Lower leg skin (tissue), 3 donors: ENCODE measurements around the gene HRCT1.

Source experiments
- POLR2A ChIP-seq, 2 donors: fragments of 450-650 bp; IDR thresholded peaks; one replicate each; pipeline ENCODE4 v1.6.1; 2016 to 2017; ENCODE audit warnings: antibody characterized with exemption in 2 of 2, mild to moderate bottlenecking in 1 of 2, moderate library complexity in 1 of 2
- TF ChIP-seq, protein P1 (sequence below), 3 donors: fragments of 450-650 bp; IDR thresholded peaks; one replicate each; pipeline ENCODE4 v1.5.1; 2016; ENCODE audit warnings: antibody characterized with exemption in 3 of 3, mild to moderate bottlenecking in 3 of 3, moderate library complexity in 2 of 3

DNA sequence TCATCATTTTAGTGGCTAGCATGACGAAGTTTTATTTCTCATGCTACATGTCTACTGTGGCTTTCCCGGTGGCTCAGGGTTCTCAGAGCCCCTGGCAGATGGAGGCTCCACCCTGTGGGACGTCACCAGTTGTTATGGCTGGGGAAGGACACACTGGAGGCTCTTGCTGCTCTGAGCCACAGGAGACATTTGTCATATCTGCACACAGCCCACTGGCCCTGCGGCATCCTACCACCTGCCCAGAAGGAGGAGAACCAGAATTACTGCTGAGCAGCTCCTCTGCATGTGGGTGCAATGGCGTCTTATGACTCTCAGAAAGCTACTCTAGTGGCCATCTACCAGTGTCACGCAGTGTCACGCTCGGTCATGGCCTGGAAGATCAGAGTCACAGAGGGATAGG is 42.4 kb upstream of the HRCT1 start:
- TF ChIP-seq, protein P1, sequence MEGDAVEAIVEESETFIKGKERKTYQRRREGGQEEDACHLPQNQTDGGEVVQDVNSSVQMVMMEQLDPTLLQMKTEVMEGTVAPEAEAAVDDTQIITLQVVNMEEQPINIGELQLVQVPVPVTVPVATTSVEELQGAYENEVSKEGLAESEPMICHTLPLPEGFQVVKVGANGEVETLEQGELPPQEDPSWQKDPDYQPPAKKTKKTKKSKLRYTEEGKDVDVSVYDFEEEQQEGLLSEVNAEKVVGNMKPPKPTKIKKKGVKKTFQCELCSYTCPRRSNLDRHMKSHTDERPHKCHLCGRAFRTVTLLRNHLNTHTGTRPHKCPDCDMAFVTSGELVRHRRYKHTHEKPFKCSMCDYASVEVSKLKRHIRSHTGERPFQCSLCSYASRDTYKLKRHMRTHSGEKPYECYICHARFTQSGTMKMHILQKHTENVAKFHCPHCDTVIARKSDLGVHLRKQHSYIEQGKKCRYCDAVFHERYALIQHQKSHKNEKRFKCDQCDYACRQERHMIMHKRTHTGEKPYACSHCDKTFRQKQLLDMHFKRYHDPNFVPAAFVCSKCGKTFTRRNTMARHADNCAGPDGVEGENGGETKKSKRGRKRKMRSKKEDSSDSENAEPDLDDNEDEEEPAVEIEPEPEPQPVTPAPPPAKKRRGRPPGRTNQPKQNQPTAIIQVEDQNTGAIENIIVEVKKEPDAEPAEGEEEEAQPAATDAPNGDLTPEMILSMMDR (IDR thresholded peaks at IDR 0.05), result no peak
- no peak for TF ChIP-seq POLR2A (IDR thresholded peaks at IDR 0.05)
